ENCODE results near the gene PLAC9. TPM values are rescaled to one million over a fixed set of nuclear protein-coding genes. Genes with fewer than 3 reads are reported as not detected.

Gene PLAC9
- total RNA-seq, 1 experiment from 2014 or later: 4.9 TPM

DNA sequence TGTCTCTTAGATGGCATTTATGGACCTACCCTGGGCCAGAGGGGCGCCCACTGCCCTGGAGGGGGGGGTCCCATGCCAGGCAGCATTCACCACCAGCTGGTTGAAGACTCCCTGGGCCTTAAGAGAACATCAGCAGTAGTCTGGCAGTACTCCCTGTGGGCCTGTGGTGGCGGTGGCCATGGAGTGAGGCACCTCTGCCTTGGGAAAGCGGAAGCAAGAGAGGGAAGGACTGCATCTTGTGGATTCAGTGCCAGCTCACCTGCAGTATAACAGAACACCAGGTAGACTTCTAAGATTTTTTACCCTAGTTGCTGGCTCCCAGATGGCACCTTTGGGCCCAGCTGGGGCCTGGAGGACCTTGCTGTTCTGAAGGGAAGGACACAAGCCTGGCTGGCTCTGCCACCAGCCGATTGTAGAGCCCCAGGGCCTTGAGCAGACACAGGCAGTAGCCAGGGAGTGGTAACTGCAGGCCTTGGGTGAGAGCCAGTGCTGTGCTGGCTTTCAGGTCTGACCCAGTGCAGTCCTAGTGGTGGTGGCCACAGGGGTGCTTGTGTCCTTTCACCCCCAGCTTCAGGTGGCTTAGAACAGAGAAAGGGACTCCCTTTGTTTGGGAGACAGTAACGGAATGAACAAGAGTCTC is 15.8 kb downstream of the PLAC9 start:
- Histone ChIP-seq H3K4me3 (ENCODE audit: insufficient read depth, low read depth, low read length) (no peak overlapping the region), H3K36me3 (replicated peaks; ENCODE audit: control insufficient read depth, insufficient read depth, low read length) (no peaks in the 10 kb centered on the region; the same call in 1 of the 2 replicates), H3K27me3 (ENCODE audit: control insufficient read depth, insufficient read depth, low read length) (no peaks in the 10 kb centered on the region)
- no peak for DNase-seq

DNA sequence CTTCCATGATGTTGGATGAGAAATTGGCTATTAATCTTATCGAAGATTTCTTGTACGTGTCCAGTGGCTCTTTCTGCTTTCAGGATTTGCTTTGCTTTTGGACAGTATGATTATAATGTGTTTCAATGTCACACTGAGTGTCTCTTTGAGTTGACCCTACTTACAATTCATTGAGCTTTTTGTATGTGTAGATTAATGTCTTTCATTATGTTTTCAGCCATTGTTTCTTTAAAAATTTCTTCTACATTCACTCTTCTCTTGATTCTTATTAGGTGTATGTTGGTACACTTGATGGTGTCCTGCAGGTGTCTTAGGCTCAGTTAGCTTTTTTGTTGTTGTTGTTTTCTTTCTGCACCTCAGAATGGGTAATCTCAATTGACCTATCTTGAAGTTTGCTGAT is 16.6 kb downstream of the PLAC9 start:
- H3K27me3 ChIP-seq (ENCODE audit: control insufficient read depth, insufficient read depth, low read length): no peaks in the 10 kb centered on the region
- H3K4me3 ChIP-seq (ENCODE audit: insufficient read depth, low read depth, low read length): no peak overlapping the region
- peaks cover 2% of the 10 kb centered on the region; the same call in 1 of the 2 replicates for H3K36me3 ChIP-seq (replicated peaks; ENCODE audit: control insufficient read depth, insufficient read depth, low read length)
- DNase-seq: no peak

DNA sequence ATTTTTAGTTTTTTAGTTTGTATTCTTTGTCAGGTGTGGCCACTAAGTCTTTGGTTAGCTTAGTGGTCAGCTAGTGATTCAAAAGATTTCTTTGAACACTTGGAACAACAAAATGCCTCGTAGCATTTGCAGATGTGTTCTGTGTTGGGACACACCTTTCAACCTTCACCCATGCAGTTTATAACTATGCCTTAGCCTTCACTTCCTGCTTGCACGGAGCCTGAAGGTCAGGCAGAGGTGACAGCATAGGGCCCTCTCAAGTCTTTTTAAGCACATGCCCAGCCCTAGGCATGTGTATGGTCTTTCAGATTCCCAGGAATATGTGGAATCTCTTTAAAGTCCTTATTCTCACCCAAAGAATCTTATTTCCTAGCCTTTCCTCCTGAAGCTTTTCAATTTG is 17.6 kb downstream of the PLAC9 start:
- Histone ChIP-seq H3K36me3 (replicated peaks; ENCODE audit: control insufficient read depth, insufficient read depth, low read length) (peaks cover 2% of the 10 kb centered on the region; the same call in 1 of the 2 replicates), H3K4me3 (ENCODE audit: insufficient read depth, low read depth, low read length) (no peak overlapping the region), H3K27me3 (ENCODE audit: control insufficient read depth, insufficient read depth, low read length) (no peaks in the 10 kb centered on the region)
- DNase-seq: no peak

DNA sequence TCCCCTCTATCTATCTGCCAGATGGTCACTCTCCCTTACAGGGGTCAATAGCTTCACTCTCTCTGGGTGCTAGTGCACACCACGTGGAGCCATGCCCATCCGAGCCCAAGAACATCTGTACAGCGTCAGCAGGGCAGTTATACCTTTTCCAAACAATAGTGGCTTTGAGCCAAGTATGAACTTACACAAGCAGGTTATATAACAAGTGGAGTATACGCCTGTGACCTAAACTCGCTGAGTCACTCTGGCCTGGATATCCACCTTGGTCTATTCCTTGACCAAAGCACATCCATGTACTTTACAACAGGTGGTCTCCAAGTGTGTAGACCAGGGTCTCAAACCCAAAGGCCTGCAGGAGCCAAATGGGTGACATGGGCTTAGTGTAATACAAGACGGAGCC is 20.3 kb downstream of the PLAC9 start:
- H3K4me3 ChIP-seq (ENCODE audit: insufficient read depth, low read depth, low read length): no peak overlapping the region
- DNase-seq: no peak
- H3K27me3 ChIP-seq (ENCODE audit: control insufficient read depth, insufficient read depth, low read length): no peaks in the 10 kb centered on the region
- peaks cover 10% of the 10 kb centered on the region for H3K36me3 ChIP-seq (replicated peaks; ENCODE audit: control insufficient read depth, insufficient read depth, low read length)

DNA sequence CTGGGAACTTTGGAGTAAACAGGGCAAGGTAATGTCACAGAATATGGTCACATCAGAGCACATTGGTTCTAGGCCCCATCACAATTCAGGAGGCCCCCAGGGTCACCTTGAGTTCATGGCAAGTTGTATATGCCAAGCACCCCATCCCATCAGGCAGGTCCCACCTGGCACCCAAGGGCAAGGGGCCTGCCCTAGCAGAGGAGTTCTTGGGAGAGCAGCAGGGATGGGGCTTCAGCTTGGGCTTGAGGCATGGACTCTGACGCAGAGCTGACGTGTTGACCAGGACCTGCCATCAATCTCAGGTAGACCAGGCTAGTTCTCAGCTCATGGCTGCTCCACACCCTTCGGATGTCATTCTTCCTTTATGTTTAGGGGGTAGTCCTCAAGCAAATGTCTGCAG is 20.9 kb downstream of the PLAC9 start:
- no peak for DNase-seq
- H3K36me3 ChIP-seq (replicated peaks; ENCODE audit: control insufficient read depth, insufficient read depth, low read length): peaks cover 14% of the 10 kb centered on the region
- H3K4me3 ChIP-seq (ENCODE audit: insufficient read depth, low read depth, low read length): no peak overlapping the region

DNA sequence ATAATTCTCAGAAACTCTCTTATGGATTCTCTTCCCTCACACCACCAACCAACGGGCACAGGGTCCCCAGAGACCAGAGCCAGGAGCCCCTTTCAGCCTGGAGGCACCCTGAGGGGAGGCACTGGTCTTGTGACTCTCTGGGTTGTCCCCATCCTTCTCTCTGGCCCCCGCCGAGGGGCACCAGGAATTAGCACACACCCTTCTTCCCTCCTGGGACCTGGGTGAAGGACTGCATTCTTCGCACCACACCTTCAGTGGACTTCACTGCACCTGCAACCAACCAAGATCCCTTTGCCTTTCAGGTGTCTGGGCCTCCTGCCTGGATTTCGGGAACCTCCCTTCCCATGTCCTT is 22.1 kb downstream of the PLAC9 start:
- no peak for DNase-seq
- Histone ChIP-seq H3K4me3 (ENCODE audit: insufficient read depth, low read depth, low read length) (no peak overlapping the region), H3K27me3 (ENCODE audit: control insufficient read depth, insufficient read depth, low read length) (no peaks in the 10 kb centered on the region), H3K36me3 (replicated peaks; ENCODE audit: control insufficient read depth, insufficient read depth, low read length) (peaks cover 15% of the 10 kb centered on the region)

More for the DNA sequence above, 20.9 kb downstream of the PLAC9 start:
- no peaks in the 10 kb centered on the region for H3K27me3 ChIP-seq (ENCODE audit: control insufficient read depth, insufficient read depth, low read length)

DNA sequence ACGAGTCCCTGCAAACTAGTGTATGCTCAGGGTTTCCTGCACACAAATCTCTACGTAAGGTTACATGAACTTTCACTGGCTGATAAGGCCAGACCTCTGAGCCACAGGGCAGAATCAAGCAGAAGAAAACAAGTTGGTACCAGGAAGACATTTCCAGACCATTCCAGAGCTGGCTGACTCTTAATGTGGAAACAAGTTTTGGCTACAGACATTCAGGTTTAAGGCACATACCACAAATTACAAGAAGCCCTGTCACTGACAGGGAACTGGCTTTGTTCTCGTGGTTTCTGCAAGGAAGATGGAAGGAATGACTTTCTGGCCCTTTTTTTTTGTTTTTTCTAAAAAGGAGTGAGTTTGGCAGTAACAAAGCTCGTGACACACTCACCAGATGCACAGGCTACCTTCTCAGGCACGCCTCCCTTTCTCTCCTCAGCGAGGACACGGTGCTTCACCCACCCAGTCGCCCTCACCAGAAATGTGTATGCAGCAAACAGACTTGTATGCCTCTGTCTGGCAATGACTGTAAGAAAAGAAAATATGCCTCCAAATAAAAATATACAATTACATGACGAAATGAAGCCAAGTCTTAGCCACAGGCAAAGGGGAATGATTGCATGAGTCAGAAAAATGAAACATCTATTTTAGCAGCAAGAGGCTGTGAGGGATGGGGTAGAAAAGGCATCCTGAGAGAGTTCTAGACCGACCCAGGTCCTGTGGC is 22.6 kb downstream of the PLAC9 start:
- H3K4me3 ChIP-seq (ENCODE audit: insufficient read depth, low read depth, low read length): no peak overlapping the region
- H3K36me3 ChIP-seq (replicated peaks; ENCODE audit: control insufficient read depth, insufficient read depth, low read length): peaks cover 15% of the 10 kb centered on the region
- no peak for DNase-seq

DNA sequence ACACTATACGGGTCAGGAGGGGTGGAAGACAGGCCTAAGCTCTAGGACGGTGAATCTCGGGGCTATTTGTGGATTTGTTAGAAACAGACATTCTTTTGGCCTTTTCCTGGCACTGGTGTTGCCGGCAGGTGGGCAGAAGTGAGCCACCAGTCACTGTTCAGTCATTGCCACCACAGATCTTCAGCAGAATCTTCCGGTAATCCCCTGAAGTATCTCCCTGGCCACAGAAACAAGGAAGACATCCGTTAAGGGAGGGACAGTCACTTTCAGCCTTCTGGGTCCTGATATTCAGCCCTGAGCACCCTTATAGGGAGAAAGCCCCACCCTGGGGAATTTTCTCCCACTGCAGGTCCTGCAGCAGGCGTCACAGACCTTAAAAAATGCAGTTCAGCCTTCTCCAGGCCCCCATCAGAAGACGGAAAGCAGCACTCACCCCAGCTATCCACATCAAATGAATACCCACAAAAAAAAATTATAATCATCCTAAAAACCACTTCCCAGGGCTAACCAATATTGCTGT is 23.2 kb downstream of the PLAC9 start:
- no peak for DNase-seq
- Histone ChIP-seq H3K4me3 (ENCODE audit: insufficient read depth, low read depth, low read length) (no peak overlapping the region), H3K27me3 (ENCODE audit: control insufficient read depth, insufficient read depth, low read length) (no peaks in the 10 kb centered on the region), H3K36me3 (replicated peaks; ENCODE audit: control insufficient read depth, insufficient read depth, low read length) (peaks cover 15% of the 10 kb centered on the region)

More for the DNA sequence above, 22.6 kb downstream of the PLAC9 start:
- no peaks in the 10 kb centered on the region for H3K27me3 ChIP-seq (ENCODE audit: control insufficient read depth, insufficient read depth, low read length)

DNA sequence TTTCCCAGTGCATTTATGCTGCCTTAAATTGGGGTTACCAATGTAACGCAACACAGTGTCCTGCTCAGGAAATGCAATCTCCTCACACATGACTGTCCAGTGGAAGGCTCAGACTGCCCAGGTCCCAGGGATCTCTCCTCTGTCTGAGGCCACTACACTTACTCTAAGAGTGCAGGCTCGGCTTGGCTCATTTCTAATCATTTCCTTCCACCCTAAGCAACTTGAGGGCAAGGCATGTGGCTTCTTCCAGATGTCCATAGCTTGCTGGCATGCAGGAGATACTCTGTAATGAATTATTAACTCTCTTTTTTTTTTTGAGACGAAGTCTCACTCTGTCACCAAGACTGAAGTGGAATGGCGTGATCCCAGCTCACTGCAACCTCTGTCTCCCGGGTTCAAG is 23.7 kb downstream of the PLAC9 start:
- H3K36me3 ChIP-seq (replicated peaks; ENCODE audit: control insufficient read depth, insufficient read depth, low read length): peaks cover 15% of the 10 kb centered on the region
- H3K27me3 ChIP-seq (ENCODE audit: control insufficient read depth, insufficient read depth, low read length): no peaks in the 10 kb centered on the region
- DNase-seq: no peak
- no peak overlapping the region for H3K4me3 ChIP-seq (ENCODE audit: insufficient read depth, low read depth, low read length)

DNA sequence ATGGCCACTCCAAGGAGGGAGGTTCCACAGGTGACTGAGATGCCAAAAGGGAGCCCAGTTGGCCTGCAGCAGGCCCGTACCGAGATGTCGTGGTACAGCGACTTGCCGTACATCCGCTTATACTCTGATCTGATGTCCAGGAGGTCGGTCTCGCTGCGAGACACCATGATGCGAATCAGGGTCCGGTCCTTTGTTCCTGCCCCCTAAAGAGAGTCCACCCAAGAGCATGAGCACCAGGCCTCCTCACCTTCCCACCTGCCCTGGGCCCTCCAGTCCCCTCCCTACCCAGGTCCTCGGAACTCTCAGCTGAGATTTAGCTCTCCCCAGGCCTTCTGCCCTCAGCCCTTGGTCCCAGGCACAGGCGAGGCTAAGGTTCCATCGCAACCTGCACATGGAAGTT is 25.0 kb downstream of the PLAC9 start:
- no peak overlapping the region for H3K4me3 ChIP-seq (ENCODE audit: insufficient read depth, low read depth, low read length)
- DNase-seq: no peak
- peaks cover 15% of the 10 kb centered on the region for H3K36me3 ChIP-seq (replicated peaks; ENCODE audit: control insufficient read depth, insufficient read depth, low read length)
- no peaks in the 10 kb centered on the region for H3K27me3 ChIP-seq (ENCODE audit: control insufficient read depth, insufficient read depth, low read length)

DNA sequence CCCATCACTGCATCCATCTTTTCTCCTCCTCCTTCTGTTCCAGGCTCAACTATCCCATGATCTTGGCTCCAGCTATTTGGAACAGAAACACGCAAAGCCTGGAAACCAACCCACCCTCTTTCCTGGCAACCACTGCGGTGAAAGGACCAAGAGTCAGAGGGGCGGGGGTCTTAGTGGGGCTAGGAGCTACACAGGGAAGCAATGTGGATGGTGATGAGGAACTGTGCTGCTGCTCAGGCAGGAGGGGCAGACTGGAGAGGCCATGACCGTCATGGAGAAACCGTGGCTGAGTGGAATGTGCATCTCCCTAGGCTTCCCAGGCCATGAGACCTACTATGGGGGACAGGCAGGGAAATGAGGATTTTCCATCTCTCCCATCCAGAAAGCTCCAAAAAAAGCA is 25.6 kb downstream of the PLAC9 start:
- Histone ChIP-seq H3K4me3 (ENCODE audit: insufficient read depth, low read depth, low read length) (no peak overlapping the region), H3K36me3 (replicated peaks; ENCODE audit: control insufficient read depth, insufficient read depth, low read length) (peaks cover 15% of the 10 kb centered on the region), H3K27me3 (ENCODE audit: control insufficient read depth, insufficient read depth, low read length) (no peaks in the 10 kb centered on the region)
- no peak for DNase-seq

DNA sequence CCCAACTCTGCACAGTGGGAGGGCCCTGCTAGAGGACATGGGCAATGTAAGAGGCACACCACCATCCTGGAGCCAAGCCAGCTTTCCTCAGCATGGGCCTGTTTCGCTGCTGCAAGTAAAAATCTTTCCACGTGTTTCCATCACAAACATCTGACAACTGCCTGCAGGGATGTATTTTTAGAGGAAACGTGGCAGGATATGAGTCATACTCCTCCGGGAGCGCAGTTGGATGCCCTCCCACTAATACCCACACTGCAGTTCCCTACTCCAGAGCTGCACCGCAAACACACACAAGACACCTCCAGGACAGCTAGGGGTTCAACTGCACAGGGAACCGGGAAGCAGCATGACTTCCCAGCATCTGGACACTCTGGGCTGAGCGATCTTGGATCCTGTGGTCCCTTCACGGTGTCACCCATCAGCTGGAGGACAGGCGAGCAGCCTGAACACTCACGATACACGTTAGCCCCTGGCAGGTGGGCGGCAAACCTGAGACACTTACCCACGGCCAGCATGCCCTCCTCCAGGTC is 26.1 kb downstream of the PLAC9 start:
- Histone ChIP-seq H3K36me3 (replicated peaks; ENCODE audit: control insufficient read depth, insufficient read depth, low read length) (peaks cover 15% of the 10 kb centered on the region), H3K4me3 (ENCODE audit: insufficient read depth, low read depth, low read length) (no peak overlapping the region), H3K27me3 (ENCODE audit: control insufficient read depth, insufficient read depth, low read length) (no peaks in the 10 kb centered on the region)
- no peak for DNase-seq

DNA sequence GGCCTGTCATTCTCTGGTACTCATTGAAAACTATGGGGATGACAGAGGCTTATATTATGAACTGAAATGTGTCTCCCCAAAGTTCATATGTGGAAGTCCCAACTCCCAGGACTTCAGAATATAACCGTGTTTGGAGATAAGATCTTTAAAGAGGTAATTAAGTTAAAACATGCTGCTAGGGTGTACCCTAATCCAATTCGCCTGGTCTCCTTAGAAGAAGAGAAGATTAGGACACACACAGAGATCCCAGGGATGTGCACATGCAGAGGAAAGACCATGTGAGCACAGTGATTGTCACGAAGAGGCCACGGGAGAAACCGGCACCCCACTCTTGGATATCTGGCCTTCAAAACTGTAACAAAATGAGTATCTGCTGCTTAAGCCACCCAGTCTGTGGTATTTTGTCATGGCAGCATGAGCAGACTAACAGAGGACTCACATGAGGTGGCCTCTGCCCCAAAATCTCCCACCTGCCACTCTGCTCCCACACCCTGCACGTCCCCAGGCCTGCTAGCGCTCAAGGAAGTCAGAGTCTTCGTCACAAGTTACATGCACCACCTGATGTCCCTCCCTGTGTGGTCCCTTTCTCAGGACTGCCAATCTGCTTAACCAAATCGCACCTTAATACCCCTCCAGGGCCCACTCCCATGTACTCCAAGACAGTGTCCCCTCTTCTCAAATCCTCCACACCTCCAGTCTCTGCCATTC is 26.8 kb downstream of the PLAC9 start:
- peaks cover 17% of the 10 kb centered on the region for H3K36me3 ChIP-seq (replicated peaks; ENCODE audit: control insufficient read depth, insufficient read depth, low read length)
- no peaks in the 10 kb centered on the region for H3K27me3 ChIP-seq (ENCODE audit: control insufficient read depth, insufficient read depth, low read length)
- no peak for DNase-seq
- H3K4me3 ChIP-seq (ENCODE audit: insufficient read depth, low read depth, low read length): no peak overlapping the region

DNA sequence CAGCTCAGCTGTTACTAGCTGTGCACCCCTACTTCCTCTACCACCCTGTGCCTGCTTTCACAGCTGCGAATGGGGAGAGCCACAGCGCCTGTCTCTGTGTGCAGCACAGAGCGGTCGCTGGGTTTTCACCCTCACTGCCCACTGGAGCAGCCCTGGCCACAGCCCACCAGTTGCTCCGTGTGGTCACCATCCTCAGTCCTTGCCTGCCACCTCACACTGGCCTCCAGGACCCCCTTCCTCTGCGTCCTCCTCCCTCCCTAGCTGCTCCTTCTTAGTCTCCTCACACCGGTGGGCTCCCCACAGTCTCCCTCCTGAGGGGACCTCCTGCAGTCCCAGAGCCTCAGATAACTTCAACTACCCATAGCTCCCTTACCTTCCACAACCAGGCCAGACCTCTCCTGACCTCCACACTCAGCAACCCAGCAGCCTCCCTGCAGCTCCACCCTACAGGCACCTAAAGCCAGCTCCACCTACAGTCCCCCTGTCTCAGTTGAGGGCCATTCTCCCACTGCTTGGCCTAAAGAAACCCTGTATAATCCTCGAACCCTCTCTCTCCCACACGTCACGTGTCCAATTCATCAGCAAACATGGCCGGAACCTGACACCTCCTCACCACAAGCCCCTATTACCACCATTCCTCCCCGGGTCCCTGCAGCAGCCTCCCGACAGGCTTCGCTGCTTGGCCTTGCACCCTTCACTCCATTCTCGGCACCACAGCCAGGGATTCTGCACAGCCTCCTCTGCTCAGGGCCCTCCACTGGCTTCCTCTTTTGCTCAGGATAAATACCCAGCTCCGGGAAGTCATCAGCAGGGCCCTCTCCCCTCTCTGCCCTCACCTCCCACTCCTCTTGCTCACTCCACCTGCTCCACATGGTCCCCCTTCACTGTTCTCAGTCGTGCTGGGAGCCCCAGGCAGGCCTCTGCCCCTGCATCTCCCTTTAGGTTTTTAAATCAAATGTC is 28.1 kb downstream of the PLAC9 start:
- no peak for DNase-seq
- Histone ChIP-seq H3K36me3 (replicated peaks; ENCODE audit: control insufficient read depth, insufficient read depth, low read length) (peaks cover 17% of the 10 kb centered on the region), H3K4me3 (ENCODE audit: insufficient read depth, low read depth, low read length) (no peak overlapping the region), H3K27me3 (ENCODE audit: control insufficient read depth, insufficient read depth, low read length) (no peaks in the 10 kb centered on the region)
